Inflammatory macrophage treated with lipopolysaccharide for 1 hour (primary cell): ENCODE results near the gene MSANTD2.

Experiments used
- DNase-seq, 2 donors: peaks; one replicate each; pipeline ENCODE4 v3.0.0-alpha.2; 2020 to 2022

The MSANTD2 gene

DNA sequence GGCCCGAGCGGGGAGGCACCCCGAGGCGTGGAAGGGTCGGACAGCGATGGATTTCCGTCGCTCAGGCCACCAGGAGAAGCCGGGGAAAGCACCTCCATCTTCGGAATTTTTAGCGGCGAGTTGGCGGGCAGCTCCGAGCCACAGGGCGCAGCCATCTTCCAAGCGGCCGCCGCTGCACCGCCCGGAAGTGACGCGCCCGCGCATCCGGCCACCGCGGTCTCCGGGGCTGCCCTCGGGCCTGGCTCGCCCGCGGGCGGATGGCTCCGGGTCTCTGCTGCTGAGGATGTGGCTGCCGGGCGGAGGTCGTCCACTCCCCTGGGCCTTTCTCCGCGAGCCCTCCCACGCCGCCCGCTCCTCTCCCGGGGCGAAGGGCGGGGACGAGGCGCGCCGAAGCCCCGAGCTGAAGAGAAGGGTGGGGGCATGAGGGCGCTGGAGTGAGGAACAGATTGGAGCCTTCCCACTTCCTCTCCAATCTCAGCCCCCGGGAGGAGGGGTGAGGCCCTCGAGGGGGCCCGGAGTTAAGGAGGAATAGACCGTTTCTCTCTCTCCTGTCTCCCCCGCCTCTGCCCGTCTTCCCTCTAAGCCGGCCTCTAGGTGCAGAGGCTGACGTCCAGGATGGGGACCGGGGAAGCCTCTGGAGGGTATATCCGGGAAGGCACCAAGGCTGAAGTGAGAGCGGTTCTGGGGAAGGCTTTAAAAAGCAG, at the start of gene MSANTD2:
MSANTD2 (minus strand) TSS at position 181 of the 704 bp plus-strand sequence; CDS start at position 155, 26 bp downstream.
- DNase-seq: peak; percentile 62 to 80

GRCh38 chr11:124846070-124846673, 46.0 kb upstream of the MSANTD2 start:
- DNase-seq: no peak

- DNase-seq: no peak
Observed at GRCh38 chr11:124844664-124845079, 44.5 kb upstream of the MSANTD2 start.

DNA sequence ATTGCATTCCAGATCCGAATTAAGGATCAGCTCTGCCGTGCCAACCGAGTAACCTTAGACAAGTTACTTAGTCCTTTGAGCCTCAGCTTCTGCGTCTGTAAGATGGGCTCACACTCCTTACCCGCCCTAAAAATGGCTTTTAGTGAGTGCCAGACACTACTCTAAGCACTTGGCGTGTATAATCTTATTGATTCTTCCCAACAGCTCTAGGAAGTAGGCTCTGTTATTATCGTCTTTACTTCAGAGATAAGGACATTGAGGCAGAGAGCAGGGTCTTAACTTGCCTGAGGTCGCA, 43.4 kb upstream of the MSANTD2 start:
- DNase-seq: no peak

- DNase-seq: no peak
Observed at GRCh38 chr11:124842305-124842704, 42.1 kb upstream of the MSANTD2 start.

GRCh38 chr11:124841840-124842239, 41.6 kb upstream of the MSANTD2 start:
- no peak for DNase-seq

DNA sequence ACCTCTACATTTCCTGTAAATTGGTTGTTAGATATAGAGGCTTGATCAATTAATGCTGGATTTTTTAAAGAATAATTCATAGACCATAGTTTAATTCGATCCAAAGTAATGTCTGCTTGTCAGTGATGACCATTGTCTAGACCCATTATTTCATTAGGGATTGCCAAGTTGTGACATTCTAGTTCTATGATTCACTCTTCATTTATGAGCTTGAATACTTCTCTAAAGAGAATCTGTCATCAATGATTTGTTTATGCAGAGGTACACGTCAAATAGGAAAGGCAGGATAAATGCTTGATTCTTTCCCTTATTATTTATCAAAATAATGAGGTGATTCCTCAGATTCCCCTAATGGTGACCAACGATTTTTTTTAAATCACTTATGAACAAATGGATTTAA, 41.0 kb upstream of the MSANTD2 start:
- no peak for DNase-seq

DNA sequence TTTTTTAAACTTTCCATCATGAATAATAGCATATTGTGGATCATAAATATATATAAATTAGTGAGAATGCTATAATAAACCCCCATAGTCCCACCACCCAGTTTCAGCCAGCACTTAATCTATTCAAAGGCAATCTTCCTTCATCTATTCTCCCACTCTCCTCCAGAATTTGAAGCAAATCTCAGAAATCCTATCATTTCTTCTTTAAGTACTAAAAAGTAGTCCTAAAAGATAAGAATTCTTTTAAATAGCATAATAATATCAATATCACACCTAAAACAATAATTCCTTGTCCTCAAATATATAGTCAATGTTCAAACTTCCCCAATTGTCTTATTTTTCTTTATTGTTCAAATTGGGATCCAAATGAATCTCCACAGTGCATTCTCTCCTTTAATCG, 40.5 kb upstream of the MSANTD2 start:
- DNase-seq: no peak

GRCh38 chr11:124839972-124840621, 39.9 kb upstream of the MSANTD2 start:
- DNase-seq: no peak

DNA sequence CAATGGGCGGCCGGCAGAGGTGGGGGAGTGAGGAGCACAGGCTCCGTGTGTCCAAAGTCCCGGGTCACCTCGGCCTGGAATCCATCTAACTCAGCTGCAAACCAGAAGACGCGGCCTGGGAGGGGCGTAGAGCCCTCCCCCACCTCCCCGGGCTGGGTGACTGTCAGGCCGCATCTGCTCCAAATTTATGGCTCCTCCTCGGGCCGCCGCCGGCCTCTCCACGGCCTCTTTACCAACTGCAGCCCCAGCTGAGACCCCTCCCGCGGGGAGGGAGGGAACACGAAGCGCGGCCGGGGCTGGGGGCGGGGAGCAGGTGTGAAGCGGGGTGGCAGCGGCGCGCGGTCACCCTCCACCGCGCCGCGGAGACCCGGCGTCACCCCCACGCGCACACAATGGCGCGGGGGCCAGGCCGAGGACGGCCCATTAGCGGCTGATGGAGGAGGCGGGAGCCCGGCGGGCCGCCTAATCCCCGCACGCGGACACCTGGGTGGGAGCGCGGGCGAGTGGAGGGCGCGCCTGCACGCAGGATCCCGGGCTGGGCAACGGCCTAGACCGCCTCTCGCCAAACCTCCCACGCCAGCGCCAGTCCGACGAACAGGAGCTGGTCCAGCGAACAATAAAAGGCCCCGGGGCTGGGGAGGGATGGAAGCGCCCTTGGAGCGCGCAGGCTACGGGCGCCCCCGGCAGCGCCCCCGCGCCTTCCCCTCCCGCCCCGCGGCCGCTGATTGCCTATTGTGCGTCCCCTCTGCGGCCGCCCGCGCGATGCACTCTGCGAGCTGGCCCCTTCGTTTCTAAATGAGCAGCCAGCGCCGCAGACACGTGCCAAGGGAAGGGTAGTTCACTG, 39.1 kb upstream of the MSANTD2 start:
- DNase-seq: no peak

DNA sequence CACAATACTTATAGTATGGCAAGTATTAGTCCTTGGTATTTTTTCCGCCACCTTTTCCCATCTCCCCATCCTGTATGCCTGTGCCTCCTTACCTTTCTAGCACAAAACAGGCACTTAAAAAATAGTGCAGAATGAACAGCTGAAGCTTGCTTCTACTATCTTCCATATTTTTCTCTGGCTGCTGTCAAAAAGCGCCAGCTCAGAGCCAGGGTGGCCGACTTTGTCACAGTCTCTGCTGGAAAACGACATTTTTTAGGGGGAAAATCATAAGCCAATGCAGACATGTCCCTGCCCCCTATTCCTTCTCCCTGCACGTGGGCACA, 38.6 kb upstream of the MSANTD2 start:
- DNase-seq: no peak

GRCh38 chr11:124837491-124837856, 37.3 kb upstream of the MSANTD2 start:
- peak; percentile 72 to 75 for DNase-seq

DNA sequence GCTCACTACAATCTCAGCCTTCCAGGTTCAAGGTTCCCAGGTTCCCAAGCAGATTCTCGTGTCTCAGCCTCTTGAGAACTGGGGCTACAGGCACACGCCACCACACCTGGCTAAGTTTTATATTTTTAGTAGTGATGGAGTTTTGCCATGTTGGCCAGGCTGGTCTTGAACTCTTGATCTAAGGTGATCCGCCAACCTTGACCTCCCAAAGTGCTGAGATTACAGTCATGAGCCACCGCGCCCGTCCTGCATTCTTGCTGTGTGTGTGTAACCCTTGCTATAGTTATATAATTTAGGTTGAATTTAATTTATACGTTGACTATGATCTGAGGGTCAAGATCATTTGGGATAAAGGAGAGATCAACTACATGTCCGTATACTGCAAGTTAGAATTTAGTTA, 35.7 kb upstream of the MSANTD2 start:
- DNase-seq: no peak

DNA sequence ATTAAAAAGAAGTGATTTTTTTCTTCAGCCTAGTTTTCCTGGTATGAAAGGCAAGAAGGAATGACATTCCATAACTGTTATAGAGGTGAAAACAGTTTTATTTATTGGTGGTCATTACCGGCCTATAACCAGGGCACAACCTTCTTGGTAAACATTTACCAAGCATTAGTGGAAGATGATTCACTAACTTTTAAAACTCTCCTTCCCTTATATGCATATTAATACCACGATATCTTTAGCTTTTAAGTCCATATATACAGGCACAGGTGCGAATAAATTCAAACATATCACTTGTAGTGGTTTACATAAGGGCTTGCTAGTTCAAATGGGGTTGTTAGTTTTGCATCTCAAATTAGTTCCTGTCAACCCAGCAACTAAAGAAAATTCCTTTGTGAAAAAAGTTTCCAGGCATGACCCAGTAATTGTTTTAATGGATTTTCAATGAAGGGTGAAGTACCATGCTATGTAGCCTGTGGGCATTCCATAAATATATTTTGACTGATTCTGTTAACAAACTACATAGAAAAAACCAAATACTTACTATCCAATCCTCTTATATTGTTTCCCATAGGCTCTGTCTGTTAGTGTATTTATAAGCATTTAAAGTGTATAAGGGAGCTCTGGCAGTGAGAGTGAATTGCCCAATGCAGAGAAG, 34.4 kb upstream of the MSANTD2 start:
- no peak for DNase-seq

DNA sequence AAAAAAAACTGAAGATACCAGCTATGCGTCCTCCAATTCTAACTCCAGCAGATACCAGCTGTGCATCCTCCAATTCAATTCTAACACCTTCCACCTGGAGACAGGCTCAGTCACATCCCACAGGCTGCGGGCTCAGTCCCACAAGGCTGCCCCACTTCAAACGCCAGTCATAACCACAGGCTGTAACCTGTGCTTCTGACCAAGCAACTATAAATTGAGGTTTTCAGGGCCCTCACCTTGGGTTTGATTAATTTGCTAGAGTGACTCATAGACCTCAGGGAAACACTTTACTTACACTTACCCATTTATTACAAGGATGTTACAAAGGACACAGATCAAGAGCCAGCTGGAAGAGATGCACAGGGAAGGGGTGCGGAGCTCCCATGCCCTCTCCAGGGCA, 32.4 kb upstream of the MSANTD2 start:
- DNase-seq: no peak

- DNase-seq: no peak
Observed at GRCh38 chr11:124831897-124832296, 31.7 kb upstream of the MSANTD2 start.

GRCh38 chr11:124830749-124831148, 30.5 kb upstream of the MSANTD2 start:
- no peak for DNase-seq

GRCh38 chr11:124829986-124830385, 29.8 kb upstream of the MSANTD2 start:
- no peak for DNase-seq

GRCh38 chr11:124825876-124826275, 25.7 kb upstream of the MSANTD2 start:
- DNase-seq: no peak

DNA sequence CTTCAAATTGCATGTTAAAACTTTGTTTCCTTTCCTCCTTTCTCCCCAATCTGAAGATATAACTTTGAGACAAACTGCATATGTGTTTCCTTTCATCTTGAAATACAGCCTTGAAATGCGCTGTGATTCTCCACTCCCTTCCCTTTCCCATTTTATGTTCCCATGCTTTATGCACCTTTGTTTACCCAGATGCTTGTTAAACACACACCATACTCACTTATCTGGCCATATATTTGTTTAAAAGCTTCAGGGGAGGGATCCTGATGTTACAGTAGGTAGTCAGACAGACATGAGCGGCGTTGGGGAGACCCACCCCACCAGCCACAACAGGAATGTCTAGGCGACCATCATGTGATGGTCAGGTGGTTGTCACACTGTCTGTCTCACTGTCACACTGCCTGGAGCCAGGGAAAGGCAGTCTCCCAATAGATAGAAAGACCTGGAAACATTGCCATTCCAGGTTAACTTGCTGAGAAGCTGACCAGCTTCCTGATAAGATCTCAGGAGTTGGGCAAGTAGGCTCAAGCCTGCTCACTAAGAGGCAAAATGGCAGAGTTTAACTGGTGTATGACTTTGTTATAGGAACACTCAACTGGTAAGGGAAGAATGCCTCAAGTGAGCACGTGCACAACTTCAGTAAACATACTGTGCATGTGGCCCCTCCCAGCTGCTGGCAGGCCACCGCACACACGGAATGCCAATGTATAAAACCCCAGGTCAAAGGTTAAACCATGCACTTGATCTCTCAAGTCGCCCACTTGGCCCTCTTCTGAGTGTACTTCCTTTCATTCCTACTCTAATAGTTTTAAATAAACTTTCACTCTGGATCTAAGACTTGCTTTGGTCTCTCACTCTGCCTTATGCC, 23.5 kb upstream of the MSANTD2 start:
- DNase-seq: no peak

- DNase-seq: no peak
Observed at GRCh38 chr11:124821995-124822730, 22.0 kb upstream of the MSANTD2 start.
